K562 (cell line): ENCODE data around the gene PTRH1. TPM values are rescaled to one million over a fixed set of nuclear protein-coding genes. Genes with fewer than 3 reads are reported as not detected.

Experiments used
- ATAC-seq: fragments of 200-7000 bp; cut with Tn5 transposase; 3 replicates; pipeline ENCODE4 v1.9.1; 2020; ENCODE audit warnings: moderate library complexity
- BruUV-seq: library from RNA; stranded (reverse); fragments of 400-500 nt; replicated peaks from 2 replicates; lab custom pipeline; 2021; lab: Mats Ljungman, UMichigan
- CTCF ChIA-PET: fragments of 300-600 bp; formaldehyde crosslinking; extraction: SDS; loops from one replicate; lab custom pipeline; 2021; ENCODE audit warnings: low intra/inter-chr PET ratio; lab: Yijun Ruan, JAX
- POLR2A ChIA-PET: fragments of 300-600, 350-650 bp; sonication (Branson Sonifier 250); formaldehyde crosslinking; extraction: SDS; loops from one replicate; lab custom pipeline; 2021; ENCODE audit warnings: antibody characterized with exemption, inconsistent platforms; lab: Yijun Ruan, JAX
- DNase-seq, 4 experiments: peaks; one replicate each; pipeline versions ENCODE4 v3.0.0 to v3.0.0-alpha.2; 2011 to 2018; ENCODE audit warnings: low spot score in 3 of 4, mixed read lengths in 3 of 4; ENCODE audit errors: extremely low read depth in 1 of 4
- FAIRE-seq: peaks from 2 replicates; lab custom pipeline; 2011; peaks lifted over from hg19 to GRCh38; lab: Jason Lieb, UNC
- H2AFZ ChIP-seq: 2 replicates; pipeline ENCODE4 v1.6.0; 2011; ENCODE audit warnings: low read depth, low read length, control low read depth, inconsistent platforms
- H3K27ac ChIP-seq: fragments of 200-600 bp; 3 replicates; pipeline ENCODE4 v1.8.0; 2011; ENCODE audit warnings: low read depth, mild to moderate bottlenecking, control low read depth, inconsistent platforms, low read length, moderate library complexity, mixed read lengths; ENCODE audit errors: extremely low read depth
- H3K27me3 ChIP-seq, 2 experiments: fragments of 300-600 bp in 1 of 2; 2 replicates in 1 of 2; 3 replicates in 1 of 2; pipeline versions ENCODE4 v1.6.0 to v1.8.0; 2011; ENCODE audit warnings: inconsistent platforms in 2 of 2, low read length in 2 of 2, mild to moderate bottlenecking in 1 of 2, mixed read lengths in 1 of 2, moderate library complexity in 1 of 2; ENCODE audit not compliant: control insufficient read depth in 2 of 2, insufficient read depth in 2 of 2
- H3K36me3 ChIP-seq: fragments of 300-600 bp; 3 replicates; pipeline ENCODE4 v1.8.0; 2011; ENCODE audit warnings: mild to moderate bottlenecking, low read length, inconsistent platforms; ENCODE audit not compliant: control insufficient read depth, insufficient read depth
- H3K4me1 ChIP-seq, 2 experiments: fragments of 200-600 bp in 1 of 2; replicated peaks in 1 of 2; 2 replicates in 1 of 2; 3 replicates in 1 of 2; pipeline versions ENCODE4 v1.5.1 to v1.8.0; 2011; ENCODE audit warnings: inconsistent platforms in 2 of 2, low read length in 2 of 2, mild to moderate bottlenecking in 1 of 2, mixed read lengths in 1 of 2, moderate library complexity in 1 of 2; ENCODE audit not compliant: control insufficient read depth in 2 of 2, insufficient read depth in 2 of 2
- H3K4me2 ChIP-seq: 2 replicates; pipeline ENCODE4 v1.6.1; 2011; ENCODE audit warnings: low read length, control low read depth, inconsistent platforms, mixed read lengths; ENCODE audit not compliant: insufficient read depth
- H3K4me3 ChIP-seq: fragments of 200-600 bp; sonication (generic), shearing (Covaris generic); 2 replicates; pipeline ENCODE4 v1.5.1; 2016; ENCODE audit warnings: control low read depth, inconsistent platforms
- H3K79me2 ChIP-seq: fragments of 200-600 bp; 3 replicates; pipeline ENCODE4 v1.8.0; 2011; ENCODE audit warnings: low read length, inconsistent platforms; ENCODE audit not compliant: control insufficient read depth, insufficient read depth
- H3K9ac ChIP-seq, 2 experiments: 2 replicates each; pipeline versions ENCODE4 v1.6.0 to v1.6.1; 2011; ENCODE audit warnings: low read depth in 2 of 2, low read length in 2 of 2, control low read depth in 1 of 2, inconsistent platforms in 1 of 2, mild to moderate bottlenecking in 1 of 2, mixed read lengths in 1 of 2; ENCODE audit not compliant: insufficient read depth in 1 of 2
- H3K9me1 ChIP-seq: one replicate; pipeline ENCODE4 v1.6.0; 2011; ENCODE audit warnings: inconsistent platforms, mild to moderate bottlenecking, low read length, moderate library complexity; ENCODE audit not compliant: control insufficient read depth, insufficient read depth
- H3K9me3 ChIP-seq: replicated peaks from 2 replicates; pipeline ENCODE4 v1.5.1; 2011; ENCODE audit warnings: low read depth, low read length, inconsistent platforms; ENCODE audit not compliant: control insufficient read depth, insufficient read depth
- H4K20me1 ChIP-seq: replicated peaks from 2 replicates; pipeline ENCODE4 v1.6.1; 2011; ENCODE audit warnings: low read length, inconsistent platforms, mixed read lengths; ENCODE audit not compliant: control insufficient read depth, insufficient read depth
- CBFA2T3 ChIP-seq: fragments of 450-650 bp; IDR thresholded peaks from 2 replicates; pipeline ENCODE4 v1.6.1; 2017
- HOMEZ ChIP-seq: fragments of 250-450 bp; sonication (Bioruptor Pico); IDR thresholded peaks from 2 replicates; pipeline ENCODE4 v1.4.0; 2020; ENCODE audit warnings: mild to moderate bottlenecking, moderate library complexity
- TFAP4 ChIP-seq: sonication (generic); formaldehyde crosslinking; IDR thresholded peaks from 2 replicates; pipeline ENCODE4 v1.8.0; 2022; ENCODE audit warnings: missing genetic modification reagents, mild to moderate bottlenecking, moderate library complexity, borderline replicate concordance
- WGBS: fragments of 100-300 bp; shearing (Covaris generic); methylation state at CpG from one replicate; pipeline ENCODE4 v1.1.6; 2016; ENCODE audit warnings: low coverage, mixed read lengths; ENCODE audit not compliant: insufficient coverage; ENCODE audit errors: missing lambda C conversion rate; 5-methylcytosine and 5-hydroxymethylcytosine counted together
- in situ Hi-C: fragments of 300-500 bp; cut with MboI; formaldehyde crosslinking; loops from 4 replicates; pipeline ENCODE4 v1.15.0; 2018; ENCODE audit warnings: inconsistent platforms, mixed read lengths
- intact Hi-C: fragments of 100-400 bp; cut with micrococcal nuclease; formaldehyde crosslinking; loops from 2 replicates; pipeline ENCODE4 v1.14.2; 2022
- polyA plus RNA-seq, 8 experiments: library from polyadenylated mRNA; depleted of rRNA in 4 of 8; stranded (reverse) in 5 of 8; unstranded in 3 of 8; fragments of >200 nt; fragmentation: Nextera tagmentation in 2 of 8; fragmentation: Illumina TruSeq in 1 of 8; extraction: Ambion mirVana in 2 of 8; extraction: Trizol in 1 of 8; gene quantifications; 2 replicates each; pipeline versions ENCODE4 v1.2.1 to v1.2.3, GENCODE V29; 2011 to 2014; ENCODE audit warnings: inconsistent platforms in 1 of 8, missing spikeins in 1 of 8
- total RNA-seq, 7 experiments: library from RNA; depleted of rRNA in 6 of 7; stranded (reverse); fragments of >200 nt in 6 of 7; fragmentation: Illumina TruSeq in 2 of 7; extraction: Trizol in 2 of 7; gene quantifications; 2 replicates each; pipeline versions ENCODE4 v1.2.1 to v1.2.3, GENCODE V29; 2011 to 2021; ENCODE audit warnings: low replicate concordance in 1 of 7

PTRH1 gene
- total and polyA plus RNA-seq, 9 of the 15 experiments (the other 6 are each of a cell fraction or from before 2014, with no cell fraction given) = 0.63 to 43.1 (median 5.7) TPM

DNA sequence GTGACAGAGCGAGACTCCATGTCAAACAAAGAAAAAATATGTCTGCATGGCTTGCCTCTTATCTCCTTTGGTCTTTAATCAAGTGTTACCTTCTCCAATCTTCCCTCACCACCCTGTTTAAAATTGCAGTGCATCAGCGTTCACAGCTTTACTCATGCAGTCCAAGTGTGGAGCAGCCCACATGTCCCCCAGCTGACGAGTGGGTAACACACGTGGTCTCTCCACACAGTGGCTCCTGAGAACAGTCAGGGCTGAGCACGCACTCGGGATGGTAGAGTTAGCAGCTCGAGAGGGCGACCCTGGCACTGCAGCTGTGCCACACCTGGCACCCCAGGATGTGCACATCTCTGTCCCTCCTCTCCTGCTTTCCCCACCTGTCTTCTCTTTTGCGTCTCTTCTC, 34.6 kb downstream of the PTRH1 start:
- FAIRE-seq (no peak), DNase-seq (no peak), ATAC-seq (no peak)
- CTCF ChIA-PET = no interaction called here
- Histone ChIP-seq H3K9me3 (no peaks in the 10 kb centered on the region), H3K4me3 (no peak overlapping the region), H4K20me1 (no peaks in the 10 kb centered on the region), H3K27ac (no peak overlapping the region), H3K9ac (peak overlapping the region in 1 of 2 experiments; percentile 50; a peak in 1 of 4 replicates), H3K27me3 (no peaks in the 10 kb centered on the region), H3K36me3 (peaks cover 32% of the 10 kb centered on the region; the same call in 2 of the 3 replicates), H3K9me1 (no peaks in the 10 kb centered on the region), H3K4me2 (no peak overlapping the region), H3K4me1 (no peaks in the 10 kb centered on the region; a peak in 1 of 5 replicates), H3K79me2 (no peaks in the 10 kb centered on the region), H2AFZ (no peak overlapping the region)
- POLR2A ChIA-PET = interaction anchor here (0.6 to 2.3 kb wide), 3 partner anchors 11 to 207 kb away, joined by 4 to 6 read pairs (median 5); no protein-coding TSS in a partner anchor
- 55% methylated on average over 9 of the region's 9 CpGs for WGBS
- TF ChIP-seq CBFA2T3 = 0 out of 2 replicates have a peak, but pooled peaks have one; percentile 11
- 0 out of 2 replicates have a peak, but pooled peaks have one; percentile 16 for TF ChIP-seq TFAP4 (CRISPR knock-in tag)
- no peak for TF ChIP-seq HOMEZ (CRISPR knock-in tag)
- no TSS peak for BruUV-seq
- in situ Hi-C loops = no loop called here
- intact Hi-C loops = no loop called here
